Brain microvascular endothelial cell (primary cell): Measurements from ENCODE around the gene F10.

ENCODE experiments used
- DNase-seq: peaks from one replicate; pipeline ENCODE4 v3.0.0-alpha.2; 2020
- H3K27ac ChIP-seq: fragments of 250-450 bp; sonication (Bioruptor Pico); 2 replicates; pipeline ENCODE4 v1.5.1; 2020; ENCODE audit warnings: mild to moderate bottlenecking, moderate library complexity
- H3K27me3 ChIP-seq: fragments of 250-450 bp; sonication (Bioruptor Pico); replicated peaks from 2 replicates; pipeline ENCODE4 v1.5.1; 2020; ENCODE audit warnings: mild to moderate bottlenecking
- H3K36me3 ChIP-seq: fragments of 250-450 bp; sonication (Bioruptor Pico); replicated peaks from 2 replicates; pipeline ENCODE4 v1.5.1; 2020; ENCODE audit warnings: mild to moderate bottlenecking
- H3K4me3 ChIP-seq: 2 replicates; pipeline ENCODE4 v1.5.1; 2011; ENCODE audit warnings: low read depth, mild to moderate bottlenecking, control low read depth, low read length, moderate library complexity
- CTCF ChIP-seq: IDR thresholded peaks from 2 replicates; pipeline ENCODE4 v1.5.1; 2011; ENCODE audit warnings: low read depth, mild to moderate bottlenecking, moderate library complexity, low read length, control low read depth, inconsistent platforms; ENCODE audit errors: missing control alignments
- in situ Hi-C: cut with HindIII; loops from 2 replicates; pipeline ENCODE4 v1.10.0; 2017; ENCODE audit warnings: low sequenced_read_pairs, low pct_ligation_motif_present

Gene F10

GRCh38 chr13:113170511-113170910 lies 47.9 kb downstream of the F10 start:
- in situ Hi-C loops: no loop called here
- Histone ChIP-seq H3K4me3 (no peak overlapping the region), H3K27me3 (no peaks in the 10 kb centered on the region), H3K36me3 (peaks cover 32% of the 10 kb centered on the region), H3K27ac (no peak overlapping the region)
- DNase-seq: no peak
- no peak for TF ChIP-seq CTCF

- in situ Hi-C loops: no loop called here
- H3K4me3 ChIP-seq: no peak overlapping the region
Measured at GRCh38 chr13:113171250-113172125, 48.9 kb downstream of the F10 start.

GRCh38 chr13:113172419-113172926 lies 49.9 kb downstream of the F10 start:
- Histone ChIP-seq H3K4me3 (no peak overlapping the region), H3K27ac (no peak overlapping the region), H3K36me3 (peaks cover 41% of the 10 kb centered on the region), H3K27me3 (no peaks in the 10 kb centered on the region)
- DNase-seq: no peak
- in situ Hi-C loops: no loop called here
- no peak for TF ChIP-seq CTCF

More at GRCh38 chr13:113171250-113172125, 48.9 kb downstream of the F10 start:
- Histone ChIP-seq H3K27me3 (no peaks in the 10 kb centered on the region), H3K36me3 (peaks cover 36% of the 10 kb centered on the region), H3K27ac (no peak overlapping the region)
- no peak for TF ChIP-seq CTCF
- DNase-seq: no peak

- Histone ChIP-seq H3K36me3 (peaks cover 45% of the 10 kb centered on the region), H3K27me3 (no peaks in the 10 kb centered on the region), H3K4me3 (no peak overlapping the region), H3K27ac (no peak overlapping the region)
- TF ChIP-seq CTCF: no peak
- in situ Hi-C loops: no loop called here
- no peak for DNase-seq
Measured at GRCh38 chr13:113176280-113176679, 53.7 kb downstream of the F10 start.

- no peak for TF ChIP-seq CTCF
- no peak for DNase-seq
- Histone ChIP-seq H3K27ac (no peak overlapping the region), H3K36me3 (peaks cover 39% of the 10 kb centered on the region), H3K4me3 (no peak overlapping the region), H3K27me3 (no peaks in the 10 kb centered on the region)
- in situ Hi-C loops: no loop called here
Measured at GRCh38 chr13:113176822-113177221, 54.2 kb downstream of the F10 start.
